Skeletal muscle tissue (tissue), 4 donors: ENCODE results near the gene CHFR. TPM values are rescaled to one million over a fixed set of nuclear protein-coding genes. Genes with fewer than 3 reads are reported as not detected.
"Not testable (repeated sequence)": the region's sequence is repeated elsewhere in the genome, so short reads cannot be mapped to it uniquely, and the experiment has no call there.

Experiments used
- H3K27ac ChIP-seq: one replicate; pipeline ENCODE4 v1.7.0; 2013; ENCODE audit warnings: mild to moderate bottlenecking, low read depth, low read length, inconsistent platforms
- H3K27me3 ChIP-seq, 3 donors: one replicate each; pipeline ENCODE4 v1.7.0; 2013; ENCODE audit warnings: low read length in 3 of 3; ENCODE audit not compliant: control insufficient read depth in 3 of 3, insufficient read depth in 3 of 3
- H3K36me3 ChIP-seq, 3 donors: one replicate each; pipeline ENCODE4 v1.7.0; 2013; ENCODE audit warnings: low read length in 3 of 3; ENCODE audit not compliant: control insufficient read depth in 3 of 3, insufficient read depth in 3 of 3
- H3K4me1 ChIP-seq, 3 donors: one replicate each; pipeline ENCODE4 v1.7.0; 2013; ENCODE audit warnings: low read length in 3 of 3, mild to moderate bottlenecking in 3 of 3; ENCODE audit not compliant: control insufficient read depth in 3 of 3, insufficient read depth in 3 of 3
- H3K4me3 ChIP-seq, 3 donors: one replicate each; pipeline ENCODE4 v1.7.0; 2013; ENCODE audit warnings: low read length in 3 of 3
- H3K9ac ChIP-seq, 3 donors: one replicate each; pipeline ENCODE4 v1.7.0; 2013; ENCODE audit warnings: low read length in 3 of 3, mild to moderate bottlenecking in 3 of 3, moderate library complexity in 2 of 3, low read depth in 1 of 3
- H3K9me3 ChIP-seq, 3 donors: one replicate each; pipeline ENCODE4 v1.7.0; 2013; ENCODE audit warnings: low read length in 3 of 3; ENCODE audit not compliant: control insufficient read depth in 3 of 3
- total RNA-seq: library from RNA; depleted of rRNA; stranded (reverse); fragments of >200 nt; gene quantifications from one replicate; pipeline ENCODE4 v1.2.3, GENCODE V29; 2014
- donor health status: Osteomylitis.

Gene CHFR
- total RNA-seq, 1 donor from 2014 or later: 14.1 TPM

- Histone ChIP-seq H3K9me3 (no peaks in the 10 kb centered on the region), H3K36me3 (peaks cover 41 to 54% (median 50%) of the 10 kb centered on the region in 3 donors), H3K4me3 (no peak overlapping the region), H3K27me3 (no peaks in the 10 kb centered on the region), H3K27ac (no peak overlapping the region), H3K4me1 (no peaks in the 10 kb centered on the region), H3K9ac (no peak overlapping the region)
Measured at GRCh38 chr12:132847363-132848356, 39.7 kb downstream of the CHFR start.

- H3K36me3 ChIP-seq: peaks cover 38 to 56% (median 44%) of the 10 kb centered on the region in 3 donors
- not testable (repeated sequence) for H3K27ac ChIP-seq, H3K4me3 ChIP-seq, H3K4me1 ChIP-seq, H3K9ac ChIP-seq, H3K9me3 ChIP-seq, H3K27me3 ChIP-seq
Measured at GRCh38 chr12:132844681-132845080, 42.7 kb downstream of the CHFR start.

GRCh38 chr12:132842449-132843045 is 44.9 kb downstream of the CHFR start:
- Histone ChIP-seq H3K9ac (no peak overlapping the region), H3K36me3 (peaks cover 30 to 51% (median 38%) of the 10 kb centered on the region in 3 donors), H3K9me3 (no peaks in the 10 kb centered on the region), H3K27me3 (no peaks in the 10 kb centered on the region), H3K4me3 (no peak overlapping the region), H3K4me1 (no peaks in the 10 kb centered on the region), H3K27ac (no peak overlapping the region)

DNA sequence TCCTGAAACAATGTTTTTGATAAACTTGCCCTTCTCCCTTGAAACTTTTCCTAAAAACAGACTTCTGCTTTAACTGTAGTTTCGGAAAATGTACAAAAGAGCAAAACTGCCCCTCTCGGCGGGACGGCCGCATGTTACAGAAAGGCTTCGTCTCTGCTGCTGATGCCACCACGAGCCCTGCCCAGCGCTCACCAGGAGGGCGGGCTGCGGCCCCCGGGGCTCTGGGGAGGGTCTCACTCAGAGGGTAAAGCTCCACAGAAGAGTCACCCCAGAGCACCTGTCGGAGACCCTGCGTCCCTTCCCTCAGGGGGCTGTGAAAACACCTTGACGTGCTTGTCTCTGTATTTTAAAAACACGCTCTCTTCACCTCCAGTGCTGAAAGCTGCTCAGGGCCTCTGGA is 46.3 kb downstream of the CHFR start:
- no peaks in the 10 kb centered on the region for H3K27me3 ChIP-seq
- H3K36me3 ChIP-seq: peaks cover 23 to 43% (median 29%) of the 10 kb centered on the region in 3 donors
- no peaks in the 10 kb centered on the region for H3K4me1 ChIP-seq
- no peak overlapping the region for H3K9ac ChIP-seq
- no peak overlapping the region for H3K27ac ChIP-seq
- H3K4me3 ChIP-seq: no peak overlapping the region
- H3K9me3 ChIP-seq: no peaks in the 10 kb centered on the region

DNA sequence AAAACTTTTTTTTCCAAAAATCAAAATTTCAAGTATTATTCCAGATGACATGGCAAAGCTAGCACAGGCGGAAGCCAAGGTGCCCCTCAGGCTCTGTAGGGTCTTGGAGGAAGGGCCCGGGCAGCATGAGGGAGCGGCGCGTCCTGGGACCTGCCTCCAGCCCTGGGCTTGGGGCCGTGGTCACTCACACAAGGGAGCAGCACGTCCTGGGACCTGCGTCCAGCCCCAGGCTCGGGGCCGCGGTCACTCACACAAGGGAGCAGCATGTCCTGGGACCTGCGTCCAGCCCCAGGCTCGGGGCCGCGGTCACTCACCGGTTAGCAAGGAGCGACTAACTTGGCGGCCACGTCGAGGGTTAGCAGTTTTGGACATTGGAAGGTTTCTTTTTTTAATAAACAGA is 46.9 kb downstream of the CHFR start:
- Histone ChIP-seq H3K36me3 (peaks cover 23 to 38% (median 23%) of the 10 kb centered on the region in 3 donors), H3K9me3 (no peaks in the 10 kb centered on the region)

GRCh38 chr12:132839558-132840235 is 47.7 kb downstream of the CHFR start:
- Histone ChIP-seq H3K4me3 (no peak overlapping the region), H3K9ac (no peak overlapping the region), H3K9me3 (no peaks in the 10 kb centered on the region), H3K4me1 (no peaks in the 10 kb centered on the region), H3K27ac (no peak overlapping the region), H3K27me3 (no peaks in the 10 kb centered on the region), H3K36me3 (peaks cover 23 to 37% (median 23%) of the 10 kb centered on the region in 3 donors)

More for the DNA sequence above, 46.9 kb downstream of the CHFR start:
- Histone ChIP-seq H3K27me3 (no peaks in the 10 kb centered on the region), H3K9ac (no peak overlapping the region), H3K4me3 (no peak overlapping the region), H3K27ac (no peak overlapping the region), H3K4me1 (no peaks in the 10 kb centered on the region)

DNA sequence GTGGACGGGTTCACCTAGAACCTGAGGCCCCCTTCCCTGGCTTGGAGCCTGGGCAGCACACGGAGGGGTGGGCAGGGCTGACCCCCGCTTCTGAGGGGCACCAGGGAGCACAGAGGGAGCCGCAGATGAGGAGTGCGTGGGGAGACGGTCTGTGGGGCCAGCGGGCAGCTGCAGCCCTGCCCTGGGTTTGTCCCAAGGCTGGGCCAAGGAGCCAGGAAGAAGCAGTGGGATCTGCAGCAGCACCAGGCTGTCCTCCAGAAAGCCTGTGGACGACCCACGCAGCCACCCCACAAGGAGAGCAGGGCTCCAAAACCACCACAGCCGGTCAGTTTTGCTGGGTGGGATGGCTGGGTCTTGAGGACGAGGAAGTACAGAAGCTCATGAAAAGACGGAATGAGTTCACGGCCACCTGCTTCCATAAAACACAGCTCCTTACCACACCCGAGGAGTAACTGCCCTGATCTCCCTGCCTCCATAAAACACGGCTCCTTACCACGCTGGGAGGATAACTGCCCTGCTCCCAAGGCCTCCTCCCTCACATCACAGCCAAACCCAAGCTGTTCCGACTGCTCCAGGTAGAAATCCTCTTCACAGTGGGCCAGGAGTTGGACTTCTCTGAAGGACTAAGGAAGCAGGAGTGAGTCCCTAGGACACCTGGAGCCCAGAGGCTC is 48.9 kb downstream of the CHFR start:
- H3K36me3 ChIP-seq: peaks cover 19 to 33% (median 23%) of the 10 kb centered on the region in 3 donors
- peak overlapping the region; percentile 47 for H3K27ac ChIP-seq
- no peaks in the 10 kb centered on the region for H3K27me3 ChIP-seq
- no peaks in the 10 kb centered on the region for H3K4me1 ChIP-seq
- H3K9me3 ChIP-seq: no peaks in the 10 kb centered on the region
- no peak overlapping the region for H3K4me3 ChIP-seq
- peak overlapping the region in 1 of 3 donors; percentile 16 for H3K9ac ChIP-seq

GRCh38 chr12:132837693-132838409 is 49.6 kb downstream of the CHFR start:
- Histone ChIP-seq H3K36me3 (peaks cover 16 to 30% (median 21%) of the 10 kb centered on the region in 3 donors), H3K9ac (no peak overlapping the region), H3K27ac (peak overlapping the region; percentile 47)

DNA sequence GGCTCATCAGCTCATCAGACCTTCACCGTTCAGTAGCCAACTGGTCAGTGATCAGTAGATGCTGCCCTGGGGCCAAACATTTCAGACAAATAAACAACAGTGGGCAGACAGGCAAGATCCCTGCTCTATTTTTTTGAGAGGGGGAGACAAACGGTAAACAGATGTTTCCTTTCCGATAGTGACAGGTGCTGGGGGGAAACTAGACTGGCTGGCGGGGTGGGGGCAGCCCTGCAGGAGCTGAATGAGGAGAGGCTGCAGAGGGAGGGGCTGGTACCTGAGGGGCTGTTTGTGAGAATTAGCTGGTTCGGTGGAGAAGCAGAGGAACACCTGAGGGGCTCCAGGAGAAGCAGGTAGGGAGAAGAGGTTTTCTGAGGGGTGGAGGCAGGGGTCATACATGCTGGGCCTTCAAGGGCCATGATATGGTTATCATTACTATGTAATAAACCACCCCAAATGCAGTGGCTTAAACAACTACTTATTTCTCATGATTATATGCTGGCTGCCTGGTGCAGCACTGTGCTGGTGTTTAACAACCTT is 50.5 kb downstream of the CHFR start:
- Histone ChIP-seq H3K4me3 (no peak overlapping the region), H3K36me3 (peaks cover 12 to 22% (median 13%) of the 10 kb centered on the region in 3 donors), H3K9ac (no peak overlapping the region)

More at GRCh38 chr12:132837693-132838409, 49.6 kb downstream of the CHFR start:
- H3K4me1 ChIP-seq: no peaks in the 10 kb centered on the region
- H3K4me3 ChIP-seq: no peak overlapping the region
- no peaks in the 10 kb centered on the region for H3K27me3 ChIP-seq
- no peaks in the 10 kb centered on the region for H3K9me3 ChIP-seq

More for the DNA sequence above, 50.5 kb downstream of the CHFR start:
- H3K4me1 ChIP-seq: no peaks in the 10 kb centered on the region
- no peak overlapping the region for H3K27ac ChIP-seq
- no peaks in the 10 kb centered on the region for H3K27me3 ChIP-seq
- H3K9me3 ChIP-seq: no peaks in the 10 kb centered on the region
